ENCODE measurements around the gene SNRNP35.
"Not testable (repeated sequence)": the region's sequence is repeated elsewhere in the genome, so short reads cannot be mapped to it uniquely, and the experiment has no call there.

SNRNP35 gene

GRCh38 chr12:123449249-123449733 is 8.6 kb upstream of the SNRNP35 start:
- no peak for DNase-seq (ENCODE audit: low read depth)

GRCh38 chr12:123449856-123450255 is 8.1 kb upstream of the SNRNP35 start:
- DNase-seq (ENCODE audit: low read depth) = no peak

- DNase-seq (ENCODE audit: low read depth) = no peak
These were observed 7.3 kb upstream of the SNRNP35 start for GRCh38 chr12:123450636-123451035.

- DNase-seq (ENCODE audit: low read depth) = not testable (repeated sequence)
These were observed 5.7 kb upstream of the SNRNP35 start for GRCh38 chr12:123452276-123452550.

GRCh38 chr12:123453165-123453564 is 4.8 kb upstream of the SNRNP35 start:
- no peak for DNase-seq (ENCODE audit: low read depth)

GRCh38 chr12:123463174-123463573 is 5.2 kb downstream of the SNRNP35 start:
- not testable (repeated sequence) for DNase-seq (ENCODE audit: low read depth)

- DNase-seq (ENCODE audit: low read depth) = no peak
These were observed 7.1 kb downstream of the SNRNP35 start for GRCh38 chr12:123465084-123465483.

GRCh38 chr12:123468786-123469185 is 10.8 kb downstream of the SNRNP35 start:
- no peak for DNase-seq (ENCODE audit: low read depth)

GRCh38 chr12:123469978-123470377 is 12.0 kb downstream of the SNRNP35 start:
- no peak for DNase-seq (ENCODE audit: low read depth)

GRCh38 chr12:123471374-123472068 is 13.6 kb downstream of the SNRNP35 start:
- no peak for DNase-seq (ENCODE audit: low read depth)

- no peak for DNase-seq (ENCODE audit: low read depth)
These were observed 14.5 kb downstream of the SNRNP35 start for GRCh38 chr12:123472438-123472849.

GRCh38 chr12:123474485-123475245 is 16.7 kb downstream of the SNRNP35 start:
- no peak for DNase-seq (ENCODE audit: low read depth)

- DNase-seq (ENCODE audit: low read depth) = no peak
These were observed 17.3 kb downstream of the SNRNP35 start for GRCh38 chr12:123475246-123475703.

GRCh38 chr12:123478069-123478468 is 20.1 kb downstream of the SNRNP35 start:
- no peak for DNase-seq (ENCODE audit: low read depth)

GRCh38 chr12:123478762-123479161 is 20.8 kb downstream of the SNRNP35 start:
- no peak for DNase-seq (ENCODE audit: low read depth)

GRCh38 chr12:123479442-123480180 is 21.7 kb downstream of the SNRNP35 start:
- no peak for DNase-seq (ENCODE audit: low read depth)

- DNase-seq (ENCODE audit: low read depth) = not testable (repeated sequence)
These were observed 23.3 kb downstream of the SNRNP35 start for GRCh38 chr12:123481251-123481650.

- no peak for DNase-seq (ENCODE audit: low read depth)
These were observed 24.9 kb downstream of the SNRNP35 start for GRCh38 chr12:123482876-123483275.

GRCh38 chr12:123483602-123484248 is 25.8 kb downstream of the SNRNP35 start:
- DNase-seq (ENCODE audit: low read depth) = no peak

- no peak for DNase-seq (ENCODE audit: low read depth)
These were observed 27.8 kb downstream of the SNRNP35 start for GRCh38 chr12:123485756-123486155.

- no peak for DNase-seq (ENCODE audit: low read depth)
These were observed 29.5 kb downstream of the SNRNP35 start for GRCh38 chr12:123487428-123487827.

GRCh38 chr12:123488539-123489230 is 30.7 kb downstream of the SNRNP35 start:
- DNase-seq (ENCODE audit: low read depth) = no peak
